Measurements from ENCODE around the gene PRKAB2.

DNA sequence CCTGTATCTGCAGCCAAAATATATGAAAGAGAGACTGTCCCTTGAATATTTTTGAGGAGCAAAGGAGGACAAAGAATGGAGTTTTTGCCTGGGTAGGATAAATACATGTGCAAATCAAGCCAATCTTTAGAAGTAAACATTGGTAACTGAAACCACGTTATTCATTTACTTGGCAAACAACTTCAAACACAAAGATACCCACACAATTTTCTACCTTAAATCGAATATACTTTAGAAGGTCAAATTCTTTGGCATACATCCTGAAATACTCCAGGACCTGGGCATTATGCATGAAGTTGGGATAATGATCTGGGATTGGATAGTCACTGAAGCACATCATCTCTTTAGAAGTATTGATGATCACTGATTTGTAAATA lies 43.3 kb upstream of the PRKAB2 start:
- TF ChIP-seq, protein P1, sequence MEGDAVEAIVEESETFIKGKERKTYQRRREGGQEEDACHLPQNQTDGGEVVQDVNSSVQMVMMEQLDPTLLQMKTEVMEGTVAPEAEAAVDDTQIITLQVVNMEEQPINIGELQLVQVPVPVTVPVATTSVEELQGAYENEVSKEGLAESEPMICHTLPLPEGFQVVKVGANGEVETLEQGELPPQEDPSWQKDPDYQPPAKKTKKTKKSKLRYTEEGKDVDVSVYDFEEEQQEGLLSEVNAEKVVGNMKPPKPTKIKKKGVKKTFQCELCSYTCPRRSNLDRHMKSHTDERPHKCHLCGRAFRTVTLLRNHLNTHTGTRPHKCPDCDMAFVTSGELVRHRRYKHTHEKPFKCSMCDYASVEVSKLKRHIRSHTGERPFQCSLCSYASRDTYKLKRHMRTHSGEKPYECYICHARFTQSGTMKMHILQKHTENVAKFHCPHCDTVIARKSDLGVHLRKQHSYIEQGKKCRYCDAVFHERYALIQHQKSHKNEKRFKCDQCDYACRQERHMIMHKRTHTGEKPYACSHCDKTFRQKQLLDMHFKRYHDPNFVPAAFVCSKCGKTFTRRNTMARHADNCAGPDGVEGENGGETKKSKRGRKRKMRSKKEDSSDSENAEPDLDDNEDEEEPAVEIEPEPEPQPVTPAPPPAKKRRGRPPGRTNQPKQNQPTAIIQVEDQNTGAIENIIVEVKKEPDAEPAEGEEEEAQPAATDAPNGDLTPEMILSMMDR (conservative IDR thresholded peaks at IDR 0.05; ENCODE audit: low read depth, low read length) = no peak
- no peak for TF ChIP-seq RAD21 (IDR thresholded peaks at IDR 0.05; ENCODE audit: low read length)

Measured in IMR-90 (cell line).